NCI-H524 treated with DMSO at 0.1 percent for 48 hours (cell line): Measurements from ENCODE around the gene PHTF2.
"Not testable (repeated sequence)": the region's sequence is repeated elsewhere in the genome, so short reads cannot be mapped to it uniquely, and the experiment has no call there.

Source experiments
- DNase-seq: peaks from one replicate; lab custom pipeline; 2025; lab: John Stamatoyannopoulos, UW

The PHTF2 gene

DNA sequence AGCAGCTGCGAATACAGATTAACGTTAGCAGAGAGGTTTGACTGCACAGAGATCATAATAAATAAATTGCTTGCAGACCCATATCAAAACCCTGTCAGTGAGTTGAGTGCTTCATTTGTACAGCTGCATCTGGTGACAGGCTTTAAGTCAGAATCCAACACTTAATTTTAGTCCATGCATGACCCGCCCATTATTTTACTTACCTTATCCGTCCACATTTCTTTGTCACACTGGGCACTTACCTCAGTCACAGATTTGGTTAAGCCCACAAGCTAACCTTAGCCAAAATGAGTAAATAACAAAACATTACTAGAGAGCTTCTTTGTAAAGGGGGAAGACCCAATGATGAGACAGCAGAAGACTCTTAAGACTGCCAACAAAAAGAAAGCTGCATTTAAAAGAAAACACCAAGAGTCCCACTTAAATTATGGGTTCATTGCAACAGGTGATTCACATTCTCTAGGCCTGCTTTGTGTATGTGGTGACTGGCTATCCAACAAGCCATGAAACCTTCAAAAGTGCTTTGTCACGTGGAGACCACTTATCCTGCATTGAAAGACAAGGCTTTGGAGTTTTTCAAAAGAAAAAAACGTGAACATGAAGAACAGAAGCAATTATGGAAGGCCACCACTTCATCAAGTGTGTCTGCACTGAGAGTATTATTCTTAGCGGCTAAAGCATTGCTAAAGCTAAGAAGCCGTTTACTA is 32.2 kb downstream of the PHTF2 start:
- DNase-seq = no peak

- DNase-seq = no peak
Observed at GRCh38 chr7:77831481-77831880, 32.9 kb downstream of the PHTF2 start.

DNA sequence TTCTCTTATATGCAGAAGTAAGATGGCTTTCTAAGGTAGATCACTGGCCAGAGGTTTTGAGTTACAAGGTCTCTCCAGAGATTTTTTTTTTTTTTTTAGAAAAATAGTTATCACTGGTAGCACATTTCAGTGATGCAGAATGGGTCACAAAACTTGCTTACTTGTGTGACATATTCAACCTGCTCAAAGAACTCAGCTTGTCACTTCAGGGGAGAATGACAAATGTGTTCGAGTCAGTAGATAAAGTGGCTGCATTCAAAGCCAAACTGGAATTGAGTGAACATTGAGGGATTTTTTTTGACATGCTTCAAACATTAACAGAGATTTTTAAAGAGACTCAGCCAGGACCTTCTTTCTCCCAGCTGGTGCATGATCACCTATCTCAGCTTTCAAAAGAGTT is 33.4 kb downstream of the PHTF2 start:
- no peak for DNase-seq

DNA sequence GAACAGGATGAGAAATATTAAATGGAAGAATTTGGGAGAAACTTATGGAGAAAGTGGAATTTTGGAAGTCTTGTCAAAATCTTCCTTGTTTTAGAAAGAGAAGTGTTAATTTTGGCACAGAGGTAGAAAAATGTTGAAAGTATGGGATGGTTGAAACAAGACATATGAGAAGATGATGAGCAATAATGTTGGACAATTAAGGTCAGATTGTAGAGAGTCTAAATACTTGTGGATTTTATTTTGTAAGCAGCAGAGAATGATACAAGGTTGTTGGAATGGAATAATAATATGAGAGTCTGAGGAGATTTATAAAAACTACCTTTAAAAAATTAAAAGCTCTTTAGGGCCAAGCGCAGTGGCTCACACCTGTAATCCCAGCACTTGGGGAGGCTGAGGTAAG is 34.6 kb downstream of the PHTF2 start:
- no peak for DNase-seq

GRCh38 chr7:77836425-77836824 is 37.9 kb downstream of the PHTF2 start:
- not testable (repeated sequence) for DNase-seq

GRCh38 chr7:77837275-77837674 is 38.7 kb downstream of the PHTF2 start:
- DNase-seq = no peak

DNA sequence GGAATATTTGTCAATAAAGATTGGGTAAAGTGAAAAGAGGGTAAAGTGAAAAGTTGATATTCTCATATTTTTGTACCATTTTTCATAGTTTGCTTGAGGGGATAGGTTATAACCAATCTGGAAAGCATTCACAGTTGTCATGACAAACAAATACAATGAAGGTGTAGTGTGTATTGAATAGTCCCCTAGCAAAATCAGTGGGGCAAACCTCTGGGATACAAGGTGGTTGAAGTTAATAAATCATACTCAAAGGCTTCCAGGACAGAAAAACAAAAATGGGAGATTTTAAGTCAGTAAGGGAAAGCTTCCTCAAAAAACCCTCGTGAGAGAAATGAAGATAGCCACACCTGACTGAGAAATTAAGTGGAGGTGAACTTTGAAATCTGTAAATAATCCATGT is 39.4 kb downstream of the PHTF2 start:
- no peak for DNase-seq

GRCh38 chr7:77838929-77839491 is 40.4 kb downstream of the PHTF2 start:
- DNase-seq = no peak

DNA sequence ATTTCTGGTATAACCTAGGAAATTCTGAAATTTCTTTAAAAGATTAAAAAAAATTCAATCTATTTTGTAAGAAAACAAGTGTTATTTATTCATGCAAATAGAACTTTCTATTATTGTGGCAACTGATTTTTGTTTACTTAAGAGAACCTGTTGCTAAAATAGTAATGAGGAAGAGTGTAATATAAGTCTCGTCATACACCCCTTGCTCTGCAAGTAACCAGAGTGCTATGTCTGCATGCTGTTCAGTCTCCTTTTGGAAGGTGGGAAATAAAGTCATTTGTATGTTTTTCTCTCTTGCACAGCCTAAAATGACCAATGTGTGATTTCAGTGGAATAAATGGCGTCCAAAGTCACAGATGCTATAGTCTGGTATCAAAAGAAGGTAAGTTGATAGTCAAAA is 41.3 kb downstream of the PHTF2 start:
- DNase-seq = no peak

GRCh38 chr7:77843194-77843593 is 44.6 kb downstream of the PHTF2 start:
- no peak for DNase-seq

GRCh38 chr7:77846317-77847092 is 47.9 kb downstream of the PHTF2 start:
- DNase-seq = no peak

DNA sequence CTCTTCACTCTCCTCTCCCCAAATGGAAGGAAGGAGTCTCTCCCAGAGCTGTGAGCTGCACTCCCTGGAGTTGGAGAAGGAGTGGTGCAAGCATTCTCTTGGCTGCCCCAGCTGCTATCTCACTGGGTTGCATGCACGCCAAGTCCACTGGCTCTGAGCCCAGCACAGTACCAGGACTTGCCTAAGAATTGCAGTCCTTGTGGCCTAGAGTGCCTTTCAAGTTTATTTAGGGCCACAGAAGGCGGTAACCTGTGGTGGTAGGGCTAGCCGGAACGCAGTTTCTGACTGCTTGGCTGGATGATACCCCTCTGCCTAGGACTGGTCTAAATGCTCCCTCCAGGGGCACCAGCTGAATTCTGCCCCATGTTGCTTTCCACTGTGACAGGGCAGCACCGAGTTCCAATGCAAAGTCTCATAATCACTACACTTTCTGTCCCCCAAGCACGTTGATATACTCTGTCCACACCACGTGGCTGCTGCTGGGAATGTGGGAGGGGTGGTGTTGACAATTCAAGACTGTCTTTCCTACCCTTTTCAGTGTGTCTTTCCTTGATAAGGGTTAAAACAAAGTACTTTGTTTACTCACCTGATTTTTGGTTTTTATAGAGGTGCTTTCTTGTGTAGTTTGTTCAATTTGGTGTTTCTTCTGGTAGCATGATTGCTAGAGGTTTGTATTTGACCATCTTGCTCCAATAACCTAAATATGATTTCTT is 57.0 kb downstream of the PHTF2 start:
- DNase-seq = no peak

- DNase-seq = no peak
Observed at GRCh38 chr7:77858278-77858677, 59.7 kb downstream of the PHTF2 start.

DNA sequence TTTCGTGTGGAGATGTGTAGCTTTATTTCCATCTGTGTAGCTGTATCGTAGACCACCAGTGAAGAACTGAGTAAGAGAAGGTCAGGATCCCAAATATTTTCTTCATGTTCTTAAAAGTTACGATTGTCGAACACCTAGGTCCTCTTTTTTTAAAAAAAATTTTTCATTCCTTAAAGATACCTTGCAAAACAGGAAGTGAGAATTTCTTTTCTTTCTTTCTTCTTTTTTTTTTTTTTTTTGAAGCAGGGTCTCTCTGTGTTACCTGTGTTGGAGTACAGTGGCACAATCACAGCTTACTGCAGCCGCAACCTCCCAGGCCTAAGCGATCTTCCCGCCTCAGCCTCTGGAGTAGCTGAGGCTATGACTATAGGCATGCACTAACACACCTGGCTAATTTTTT is 60.8 kb downstream of the PHTF2 start:
- no peak for DNase-seq

- no peak for DNase-seq
Observed at GRCh38 chr7:77862691-77863090, 64.1 kb downstream of the PHTF2 start.

- DNase-seq = no peak
Observed at GRCh38 chr7:77863860-77864259, 65.3 kb downstream of the PHTF2 start.

- no peak for DNase-seq
Observed at GRCh38 chr7:77866370-77866769, 67.8 kb downstream of the PHTF2 start.

DNA sequence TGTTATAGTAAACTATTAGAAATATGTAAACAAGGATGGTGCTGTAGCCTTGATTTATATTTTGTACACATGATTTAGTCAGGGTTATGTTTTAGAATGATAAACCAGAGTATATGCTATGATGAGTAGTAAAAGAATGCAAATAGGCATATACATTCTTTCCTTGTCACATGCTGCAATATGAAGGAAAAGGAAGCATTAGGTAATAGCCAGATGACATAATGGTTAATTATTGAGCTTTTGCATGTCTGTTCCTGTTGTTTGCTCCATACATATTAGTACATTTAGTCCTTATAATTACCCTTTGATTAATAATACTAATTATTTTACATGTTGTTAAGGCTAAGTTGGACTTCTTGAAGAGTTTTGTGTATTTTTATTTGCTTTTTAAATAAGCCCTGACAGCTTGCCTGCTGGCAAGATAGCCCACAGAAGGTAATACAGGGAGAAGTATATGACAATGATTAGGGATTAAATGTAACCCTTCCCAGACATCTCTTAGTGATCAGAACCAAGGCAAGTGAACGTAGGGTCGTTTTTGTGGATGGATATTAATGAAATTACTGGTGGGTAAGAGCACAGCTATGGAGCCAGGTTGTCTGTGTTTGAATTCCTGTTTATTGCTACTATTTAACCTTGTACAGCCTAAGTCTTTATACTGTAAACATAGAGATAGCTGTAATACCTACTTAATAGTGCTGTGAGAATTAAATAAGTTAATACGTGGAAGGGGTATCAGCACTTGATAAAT is 68.4 kb downstream of the PHTF2 start:
- DNase-seq = no peak

DNA sequence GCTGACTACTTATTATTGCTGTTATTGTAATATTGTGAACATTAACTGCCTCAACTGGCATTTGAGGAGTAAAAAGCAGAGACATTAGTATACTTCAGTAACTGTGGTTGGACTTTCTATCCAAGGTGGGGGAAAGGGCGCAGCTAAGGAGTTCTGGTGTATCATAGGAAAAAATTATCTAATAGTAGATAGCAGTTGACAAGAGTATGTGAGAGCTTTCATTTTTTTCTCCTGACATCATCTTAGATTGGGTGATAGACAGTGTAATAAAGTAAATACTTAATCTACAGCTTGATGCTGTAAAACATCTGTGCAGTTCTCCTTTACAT is 68.9 kb downstream of the PHTF2 start:
- no peak for DNase-seq

DNA sequence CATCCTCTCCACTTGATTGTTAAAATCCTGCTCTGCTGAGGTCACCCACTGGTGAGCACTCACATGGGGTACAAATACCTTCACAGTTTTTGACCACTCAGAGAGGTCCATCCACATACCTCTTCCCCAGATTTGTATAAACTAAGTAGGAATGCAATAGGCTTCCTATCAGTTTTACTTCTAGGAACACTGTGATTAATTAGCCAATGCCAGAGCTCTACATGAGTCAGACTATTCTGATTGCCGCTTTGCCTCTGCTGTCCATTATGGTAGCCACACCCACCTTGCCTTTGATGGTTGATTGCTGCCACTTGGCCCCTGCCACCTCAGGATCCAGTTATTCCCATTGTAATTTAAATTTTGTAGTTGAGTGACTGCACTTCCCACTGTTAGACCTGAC is 73.7 kb downstream of the PHTF2 start:
- not testable (repeated sequence) for DNase-seq

- DNase-seq = not testable (repeated sequence)
Observed at GRCh38 chr7:77873416-77874327, 75.1 kb downstream of the PHTF2 start.
